ENCODE results near the gene TIPARP. TPM values are rescaled to one million over a fixed set of nuclear protein-coding genes. Genes with fewer than 3 reads are reported as not detected.

The TIPARP gene
- 10 to 100 TPM in 2 of 10 donors, 1 to 10 TPM in 8; 7.2 to 10.9 (median 8.7) TPM for polyA plus RNA-seq (ENCODE audit: insufficient read length in 10 of 10)
- long read RNA-seq, donor 1, full-length matches to known transcripts = 3 of 3 reads
- long read RNA-seq, donor 1, partial matches to known transcripts = 0 of 3 reads
- long read RNA-seq, donor 1, other reads (novel, unspliced or antisense) = 0 of 3 reads
- long read RNA-seq, donor 2, full-length matches to known transcripts = 1 of 1 reads
- long read RNA-seq, donor 2, partial matches to known transcripts = 0 of 1 reads
- long read RNA-seq, donor 2, other reads (novel, unspliced or antisense) = 0 of 1 reads
- long read RNA-seq, donor 3 = 0 reads
- long read RNA-seq, donor 4, full-length matches to known transcripts = 1 of 1 reads
- long read RNA-seq, donor 4, partial matches to known transcripts = 0 of 1 reads
- long read RNA-seq, donor 4, other reads (novel, unspliced or antisense) = 0 of 1 reads
- long read RNA-seq, donor 5, full-length matches to known transcripts = 2 of 2 reads
- long read RNA-seq, donor 5, partial matches to known transcripts = 0 of 2 reads
- long read RNA-seq, donor 5, other reads (novel, unspliced or antisense) = 0 of 2 reads
- long read RNA-seq, donor 6 = 0 reads
- long read RNA-seq, donor 7, full-length matches to known transcripts = 1 of 1 reads
- long read RNA-seq, donor 7, partial matches to known transcripts = 0 of 1 reads
- long read RNA-seq, donor 7, other reads (novel, unspliced or antisense) = 0 of 1 reads
- long read RNA-seq, donor 8 = 0 reads
- long read RNA-seq, donor 9 = 0 reads

- peak; percentile 98 to 100 (median 100) for DNase-seq
Observed at GRCh38 chr3:156674046-156674910, at the start of gene TIPARP. TSS of gene TIPARP (plus strand) at chr3:156674590. CDS start at chr3:156677698, 3,108 bp downstream.

DNA sequence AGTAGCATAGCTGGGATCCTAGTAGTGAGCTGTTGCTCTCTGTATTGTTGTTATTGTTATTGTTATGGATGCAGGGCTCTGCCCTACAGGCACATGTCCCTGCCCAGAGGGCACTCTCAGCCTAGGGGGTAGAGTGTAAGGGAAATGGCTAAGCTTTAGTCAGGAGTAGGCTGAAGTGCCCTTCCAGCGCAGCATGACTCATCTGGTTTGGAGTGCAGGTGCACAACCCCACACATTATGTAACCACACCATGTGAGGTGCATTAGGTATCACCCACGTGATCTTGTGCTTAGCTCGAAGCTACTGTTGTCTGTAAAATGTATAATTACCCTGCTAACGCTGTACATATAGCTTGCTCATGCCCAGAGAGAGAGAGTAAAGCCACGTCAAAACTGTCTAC lies 48.3 kb upstream of the TIPARP start:
- DNase-seq = no peak

- no peak for DNase-seq
Observed at GRCh38 chr3:156627946-156628569, 46.3 kb upstream of the TIPARP start.

GRCh38 chr3:156628836-156629618 lies 45.4 kb upstream of the TIPARP start:
- DNase-seq = no peak

- no peak for DNase-seq
Observed at GRCh38 chr3:156630081-156630772, 44.2 kb upstream of the TIPARP start.

- DNase-seq = no peak
Observed at GRCh38 chr3:156630773-156631093, 43.7 kb upstream of the TIPARP start.

DNA sequence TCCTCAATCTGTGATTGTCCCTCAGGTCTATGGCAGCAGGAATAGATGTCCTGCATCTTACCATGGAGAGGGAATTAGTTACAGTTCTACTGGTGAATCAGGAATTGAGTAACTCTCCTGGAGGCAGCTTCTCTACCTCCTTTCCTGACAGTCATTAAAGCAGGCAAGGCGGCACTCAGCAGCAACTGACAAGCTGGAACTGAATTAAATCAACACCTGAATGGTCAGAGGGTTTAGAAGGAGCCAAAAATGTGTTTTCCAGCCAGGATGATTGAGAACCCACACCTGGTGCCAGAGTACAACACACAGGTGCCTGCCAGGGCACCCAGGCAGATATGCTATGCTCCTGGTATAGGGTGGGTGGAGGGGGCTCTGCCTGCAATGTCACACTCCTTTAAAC lies 43.1 kb upstream of the TIPARP start:
- DNase-seq = no peak

- no peak for DNase-seq
Observed at GRCh38 chr3:156632601-156633000, 41.8 kb upstream of the TIPARP start.

DNA sequence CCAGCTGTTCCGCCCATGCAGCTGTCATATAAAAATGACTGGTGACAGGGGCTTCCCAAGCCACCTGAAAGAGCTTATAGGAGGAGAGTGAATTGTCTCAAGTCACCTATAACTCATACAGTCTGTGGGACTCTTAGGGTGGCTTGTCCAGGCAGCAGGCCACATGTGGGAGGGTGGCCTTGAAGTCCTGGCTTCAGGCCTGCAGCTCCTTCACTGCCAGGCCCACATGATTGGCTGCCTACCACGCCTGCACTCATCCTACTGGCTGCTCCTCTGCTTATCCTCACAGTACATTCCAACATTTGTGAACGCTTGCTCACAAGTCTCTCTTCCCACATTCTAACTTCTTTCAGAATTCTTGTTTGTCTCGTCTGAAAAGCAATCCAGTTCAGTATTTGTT lies 41.1 kb upstream of the TIPARP start:
- DNase-seq = peak; percentile 29 to 59 (median 45)

GRCh38 chr3:156635034-156635433 lies 39.4 kb upstream of the TIPARP start:
- no peak for DNase-seq

- DNase-seq = no peak
Observed at GRCh38 chr3:156635973-156636372, 38.4 kb upstream of the TIPARP start.

DNA sequence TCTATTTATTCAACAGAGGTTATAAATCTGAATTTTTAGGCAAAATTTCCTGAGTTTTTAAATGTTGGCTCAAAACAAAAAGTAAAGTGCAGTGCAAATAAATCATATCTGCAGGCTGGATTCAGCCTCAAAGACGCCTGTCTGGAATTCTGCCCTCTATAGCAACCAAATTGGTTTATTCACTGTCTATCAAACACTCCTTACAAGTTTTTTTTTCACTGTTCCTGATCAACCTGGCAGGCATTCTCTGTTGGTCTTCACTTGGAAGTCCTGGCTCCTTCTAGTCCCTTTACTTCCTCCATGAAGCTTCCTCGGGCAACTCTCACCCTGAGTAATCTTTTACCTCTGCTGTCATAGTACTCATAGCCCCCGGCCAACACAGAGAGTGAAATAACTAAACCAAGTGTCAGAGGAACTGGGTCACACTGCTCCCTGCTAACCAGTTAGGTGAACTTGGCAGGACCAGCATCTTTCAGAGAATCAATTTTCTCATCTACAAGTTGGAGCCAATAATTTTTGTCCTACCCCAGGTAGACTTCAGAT lies 36.8 kb upstream of the TIPARP start:
- no peak for DNase-seq

- no peak for DNase-seq
Observed at GRCh38 chr3:156638271-156638670, 36.1 kb upstream of the TIPARP start.

GRCh38 chr3:156639414-156640023 lies 34.9 kb upstream of the TIPARP start:
- no peak for DNase-seq

DNA sequence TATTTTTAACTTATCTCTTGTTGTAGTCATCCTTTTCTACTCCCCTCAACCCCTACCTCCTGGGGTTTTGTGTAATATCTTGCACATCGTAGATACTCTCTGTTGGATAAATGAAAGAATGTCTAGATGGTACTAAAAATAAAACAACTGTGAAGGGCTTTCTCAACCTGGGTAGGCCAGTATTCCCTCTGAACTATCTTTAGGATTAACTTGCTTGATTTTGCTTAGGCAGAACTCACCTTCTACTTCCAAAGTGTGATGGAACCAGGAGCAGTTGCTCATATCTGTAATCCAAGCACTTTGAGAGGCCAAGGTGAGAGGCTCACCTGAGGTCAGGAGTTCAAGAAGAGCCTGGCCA lies 32.8 kb upstream of the TIPARP start:
- DNase-seq = no peak

DNA sequence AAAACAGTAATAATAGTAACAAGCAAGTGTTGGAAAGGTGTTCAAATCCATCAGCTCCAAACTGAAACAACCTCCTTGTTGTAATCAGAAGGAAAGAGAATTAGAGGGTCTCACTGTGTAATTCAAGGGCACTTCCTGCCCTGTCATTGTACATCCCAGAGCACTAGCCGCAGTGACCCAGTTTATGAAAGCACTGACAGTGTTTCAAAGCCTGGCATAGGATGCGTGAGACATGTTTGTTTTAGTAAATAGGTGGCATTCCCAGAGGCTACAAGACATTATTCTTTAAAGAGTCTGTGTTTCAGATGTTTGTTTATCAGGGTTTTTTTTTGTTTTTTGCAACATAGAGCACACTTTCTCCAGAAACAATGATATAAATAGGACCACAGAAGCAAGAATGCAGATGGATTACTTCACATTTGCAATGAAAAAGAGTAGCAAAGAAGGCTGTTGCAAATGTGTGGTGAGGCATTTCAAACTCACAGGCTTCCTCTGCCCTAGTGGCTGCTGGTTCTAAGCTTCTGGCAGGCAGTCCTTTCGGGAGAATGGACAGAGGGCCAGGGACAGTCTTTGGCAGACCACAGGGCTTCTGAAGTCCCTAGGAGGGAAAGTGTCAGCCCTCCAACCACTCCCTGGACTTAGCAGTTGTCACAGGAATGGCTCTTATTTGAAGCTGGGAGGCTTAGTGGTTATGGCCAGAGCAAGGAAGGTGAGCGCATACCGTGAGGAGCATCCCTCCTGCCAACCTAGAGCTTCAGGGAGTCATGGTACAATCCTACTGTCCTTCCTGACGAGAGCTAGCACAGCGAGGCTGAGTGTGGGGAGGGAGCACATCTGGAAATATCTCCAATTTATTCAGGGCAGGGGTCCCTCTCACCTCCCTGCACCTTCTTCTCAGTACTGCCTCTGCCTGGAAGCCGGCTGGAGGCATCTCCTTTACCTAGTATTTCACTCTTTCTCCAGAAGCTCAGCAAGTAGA lies 31.4 kb upstream of the TIPARP start:
- DNase-seq = no peak

GRCh38 chr3:156643729-156644389 lies 30.5 kb upstream of the TIPARP start:
- peak in 2 of 3 donors; percentile 20 to 32 for DNase-seq

DNA sequence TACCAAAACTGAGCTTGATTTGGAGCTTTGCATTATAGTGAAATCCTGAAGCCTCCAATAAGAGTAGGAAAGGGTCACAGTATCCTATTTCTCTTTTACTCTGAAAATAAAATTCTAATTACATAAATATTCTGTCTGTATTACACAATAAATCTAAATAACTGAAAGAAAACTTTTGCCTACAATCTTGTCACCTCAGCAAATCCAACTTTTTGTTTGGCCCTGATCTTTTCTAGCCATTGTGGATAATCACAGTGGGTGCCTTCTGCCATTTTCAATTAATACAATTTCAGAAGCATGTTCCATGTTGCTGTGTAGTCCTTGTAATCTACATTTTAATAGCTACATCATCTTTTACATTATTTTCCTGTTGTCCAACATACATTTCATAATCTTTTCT lies 29.4 kb upstream of the TIPARP start:
- no peak for DNase-seq

Data from muscle of back (tissue), 13 donors.